Measurements from ENCODE around the gene POLR2J. TPM values are rescaled to one million over a fixed set of nuclear protein-coding genes. Genes with fewer than 3 reads are reported as not detected.

Gene POLR2J
- total RNA-seq, 1 donor from 2014 or later, result 37.1 TPM

GRCh38 chr7:102451371-102452054, 27.2 kb downstream of the POLR2J start:
- no peaks in the 10 kb centered on the region for H3K27me3 Mint-ChIP-seq (ENCODE audit: low read depth)

DNA sequence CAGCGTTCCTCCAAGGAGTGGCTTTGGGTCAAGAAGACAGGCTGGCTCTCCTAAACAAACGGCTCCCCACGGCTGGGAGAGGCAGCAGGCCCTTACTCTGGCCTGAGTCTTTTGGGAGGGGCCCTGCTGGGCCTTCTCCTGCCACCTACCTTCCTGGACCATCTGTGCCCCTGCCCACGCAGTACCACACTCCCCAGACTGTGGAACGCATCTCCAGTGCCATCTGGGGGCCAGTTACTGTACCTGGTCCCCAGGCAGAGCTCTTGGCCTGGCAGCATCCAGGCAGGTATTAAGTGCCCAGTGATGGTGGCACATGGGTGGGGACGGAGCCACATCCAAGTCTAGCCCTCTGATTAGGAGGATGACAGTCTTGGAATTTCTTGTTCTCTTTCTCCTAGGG, 28.5 kb downstream of the POLR2J start:
- no peak overlapping the region for H3K4me3 Mint-ChIP-seq
- H3K36me3 Mint-ChIP-seq, result peaks cover 8% of the 10 kb centered on the region
- no peaks in the 10 kb centered on the region for H3K9me3 Mint-ChIP-seq
- no peak for DNase-seq (ENCODE audit: low spot score in 2 of 2, unreplicated experiment in 2 of 2)
- H3K4me1 Mint-ChIP-seq, result no peaks in the 10 kb centered on the region
- H3K27ac Mint-ChIP-seq, result no peak overlapping the region
- no peak for TF ChIP-seq CTCF (IDR thresholded peaks at IDR 0.05; ENCODE audit: unreplicated experiment)
- H3K27me3 Mint-ChIP-seq (ENCODE audit: low read depth), result no peaks in the 10 kb centered on the region

More at GRCh38 chr7:102451371-102452054, 27.2 kb downstream of the POLR2J start:
- Mint-ChIP-seq H3K36me3 (peaks cover 7% of the 10 kb centered on the region), H3K27ac (peak overlapping the region; percentile 12), H3K4me1 (no peaks in the 10 kb centered on the region), H3K9me3 (no peaks in the 10 kb centered on the region), H3K4me3 (no peak overlapping the region)
- no peak for DNase-seq (ENCODE audit: low spot score in 2 of 2, unreplicated experiment in 2 of 2)
- no peak for TF ChIP-seq CTCF (IDR thresholded peaks at IDR 0.05; ENCODE audit: unreplicated experiment)

GRCh38 chr7:102449136-102449535, 29.6 kb downstream of the POLR2J start:
- H3K27me3 Mint-ChIP-seq (ENCODE audit: low read depth), result no peaks in the 10 kb centered on the region
- no peak for TF ChIP-seq CTCF (IDR thresholded peaks at IDR 0.05; ENCODE audit: unreplicated experiment)
- DNase-seq (ENCODE audit: low spot score in 2 of 2, unreplicated experiment in 2 of 2), result no peak
- no peaks in the 10 kb centered on the region for H3K9me3 Mint-ChIP-seq
- no peaks in the 10 kb centered on the region for H3K4me1 Mint-ChIP-seq
- H3K27ac Mint-ChIP-seq, result no peak overlapping the region
- no peak overlapping the region for H3K4me3 Mint-ChIP-seq
- H3K36me3 Mint-ChIP-seq, result peaks cover 9% of the 10 kb centered on the region

DNA sequence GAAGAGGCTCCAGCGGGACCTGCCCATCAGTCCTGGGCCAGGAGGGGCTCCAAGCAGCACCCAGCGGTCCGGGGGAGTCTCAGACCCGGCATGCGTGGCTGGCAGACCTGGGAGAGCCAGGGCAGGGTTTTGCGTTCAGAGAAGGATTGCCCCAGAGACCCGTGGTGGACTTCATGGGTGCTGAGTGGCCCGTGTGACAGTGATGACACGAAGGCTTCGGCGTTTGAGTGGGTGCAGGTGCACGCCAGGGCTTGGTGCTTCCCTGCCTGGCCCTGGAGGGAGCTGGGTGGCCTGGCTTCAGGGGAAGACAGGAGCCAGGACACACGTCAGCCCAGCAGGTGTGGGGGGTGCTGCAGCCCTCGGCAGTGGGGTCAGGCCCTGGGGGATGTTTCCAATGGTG, 31.4 kb downstream of the POLR2J start:
- Mint-ChIP-seq H3K36me3 (peaks cover 9% of the 10 kb centered on the region), H3K27ac (no peak overlapping the region), H3K4me3 (no peak overlapping the region), H3K4me1 (no peaks in the 10 kb centered on the region), H3K27me3 (ENCODE audit: low read depth) (no peaks in the 10 kb centered on the region), H3K9me3 (no peaks in the 10 kb centered on the region)
- DNase-seq (ENCODE audit: low spot score in 2 of 2, unreplicated experiment in 2 of 2), result no peak
- TF ChIP-seq CTCF (IDR thresholded peaks at IDR 0.05; ENCODE audit: unreplicated experiment), result no peak

- no peak for TF ChIP-seq CTCF (IDR thresholded peaks at IDR 0.05; ENCODE audit: unreplicated experiment)
- Mint-ChIP-seq H3K36me3 (peaks cover 13% of the 10 kb centered on the region), H3K27ac (no peak overlapping the region), H3K27me3 (ENCODE audit: low read depth) (no peaks in the 10 kb centered on the region), H3K4me3 (no peak overlapping the region), H3K9me3 (no peaks in the 10 kb centered on the region), H3K4me1 (no peaks in the 10 kb centered on the region)
- no peak for DNase-seq (ENCODE audit: low spot score in 2 of 2, unreplicated experiment in 2 of 2)
These were observed 32.1 kb downstream of the POLR2J start for GRCh38 chr7:102446387-102447156.

Measured in mesothelial cell of epicardium (in vitro differentiated cells).